ENCODE results near the gene COPB1.
"Not testable (repeated sequence)": the region's sequence is repeated elsewhere in the genome, so short reads cannot be mapped to it uniquely, and the experiment has no call there.

Gene COPB1, protein sequence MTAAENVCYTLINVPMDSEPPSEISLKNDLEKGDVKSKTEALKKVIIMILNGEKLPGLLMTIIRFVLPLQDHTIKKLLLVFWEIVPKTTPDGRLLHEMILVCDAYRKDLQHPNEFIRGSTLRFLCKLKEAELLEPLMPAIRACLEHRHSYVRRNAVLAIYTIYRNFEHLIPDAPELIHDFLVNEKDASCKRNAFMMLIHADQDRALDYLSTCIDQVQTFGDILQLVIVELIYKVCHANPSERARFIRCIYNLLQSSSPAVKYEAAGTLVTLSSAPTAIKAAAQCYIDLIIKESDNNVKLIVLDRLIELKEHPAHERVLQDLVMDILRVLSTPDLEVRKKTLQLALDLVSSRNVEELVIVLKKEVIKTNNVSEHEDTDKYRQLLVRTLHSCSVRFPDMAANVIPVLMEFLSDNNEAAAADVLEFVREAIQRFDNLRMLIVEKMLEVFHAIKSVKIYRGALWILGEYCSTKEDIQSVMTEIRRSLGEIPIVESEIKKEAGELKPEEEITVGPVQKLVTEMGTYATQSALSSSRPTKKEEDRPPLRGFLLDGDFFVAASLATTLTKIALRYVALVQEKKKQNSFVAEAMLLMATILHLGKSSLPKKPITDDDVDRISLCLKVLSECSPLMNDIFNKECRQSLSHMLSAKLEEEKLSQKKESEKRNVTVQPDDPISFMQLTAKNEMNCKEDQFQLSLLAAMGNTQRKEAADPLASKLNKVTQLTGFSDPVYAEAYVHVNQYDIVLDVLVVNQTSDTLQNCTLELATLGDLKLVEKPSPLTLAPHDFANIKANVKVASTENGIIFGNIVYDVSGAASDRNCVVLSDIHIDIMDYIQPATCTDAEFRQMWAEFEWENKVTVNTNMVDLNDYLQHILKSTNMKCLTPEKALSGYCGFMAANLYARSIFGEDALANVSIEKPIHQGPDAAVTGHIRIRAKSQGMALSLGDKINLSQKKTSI

GRCh38 chr11:14499560-14500180 is at the start of gene COPB1:
Gene COPB1, minus strand, starts transcription at chr11:14499811. Its CDS starts 883 bp downstream, at chr11:14498928.
- peak; percentile 92 for DNase-seq

- DNase-seq, result no peak
Observed at GRCh38 chr11:14547440-14547839, 47.8 kb upstream of the COPB1 start.

DNA sequence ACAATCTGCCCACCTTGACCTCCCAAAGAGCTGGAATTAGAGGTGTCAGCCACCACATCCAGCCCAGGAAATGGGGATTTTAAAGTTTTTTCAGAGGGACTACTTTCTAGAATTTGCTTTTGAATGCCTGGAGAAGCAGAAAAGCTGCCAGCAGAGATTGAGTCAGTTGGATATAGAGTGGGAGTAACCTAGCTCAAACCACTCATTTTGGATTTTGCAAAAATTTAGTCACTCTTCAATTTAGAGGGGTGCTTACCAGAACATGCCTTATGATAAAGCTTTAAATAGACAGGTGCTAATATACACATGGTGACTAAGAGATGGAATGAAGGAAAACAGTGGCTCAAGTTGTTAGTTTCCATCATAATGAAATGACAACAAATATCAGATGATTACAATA is 47.1 kb upstream of the COPB1 start:
- no peak for DNase-seq

GRCh38 chr11:14544611-14545010 is 45.0 kb upstream of the COPB1 start:
- DNase-seq, result no peak

DNA sequence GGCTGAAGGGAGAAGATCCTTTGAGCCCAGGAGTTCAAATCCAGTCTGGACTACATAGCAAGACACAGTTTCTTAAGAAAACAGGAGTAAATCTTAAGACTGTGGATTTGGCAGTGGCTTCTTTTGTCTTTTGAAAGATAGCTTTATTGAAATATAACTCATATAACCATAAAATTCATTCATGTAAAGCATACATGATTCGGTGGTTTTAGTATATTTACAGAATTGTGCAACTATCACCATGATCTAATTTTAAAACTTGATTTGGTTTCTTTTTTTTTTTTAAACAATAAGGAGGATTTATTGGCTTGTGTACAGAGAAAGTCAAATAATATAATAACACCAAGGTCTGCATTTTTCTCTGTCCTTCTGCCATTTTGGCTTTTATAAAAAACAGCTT is 43.6 kb upstream of the COPB1 start:
- DNase-seq, result no peak

GRCh38 chr11:14542324-14542723 is 42.7 kb upstream of the COPB1 start:
- DNase-seq, result peak; percentile 8

DNA sequence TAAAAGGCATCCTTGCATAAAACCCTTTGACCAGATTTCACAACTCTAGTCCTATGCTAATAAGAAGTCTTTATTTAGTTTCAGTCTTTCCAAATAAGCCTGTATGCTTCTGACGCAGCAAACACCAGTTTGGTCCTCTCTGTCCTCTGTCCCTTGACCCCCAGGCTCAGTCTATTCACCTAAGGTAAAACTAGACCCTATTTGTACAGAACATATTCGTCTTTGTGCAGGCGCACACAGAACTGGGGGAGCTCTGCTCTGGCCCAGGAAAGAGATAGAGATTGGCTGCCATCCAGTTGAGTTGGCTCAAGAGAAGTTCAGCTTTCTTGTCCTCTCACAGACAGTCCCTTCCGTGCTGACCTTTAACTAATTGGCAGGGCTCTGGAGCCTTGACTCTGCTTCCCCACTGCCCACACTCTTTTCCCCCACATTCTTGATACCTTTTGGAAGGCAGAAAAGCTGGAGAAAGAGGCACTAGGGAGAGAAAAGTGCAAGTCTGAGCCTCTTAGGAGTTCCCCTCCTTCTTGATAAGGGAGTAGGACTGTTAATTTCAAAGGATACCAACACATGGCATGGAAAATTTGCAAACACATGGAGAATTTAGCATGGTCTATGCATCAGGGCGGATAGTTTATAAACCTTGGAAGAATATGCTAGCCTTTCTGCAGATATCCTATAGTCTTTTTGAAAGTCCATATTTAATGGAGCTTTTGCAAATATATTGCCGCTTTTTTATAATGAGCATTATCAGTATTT is 41.8 kb upstream of the COPB1 start:
- no peak for DNase-seq

- DNase-seq, result peak; percentile 6
Observed at GRCh38 chr11:14539982-14540421, 40.4 kb upstream of the COPB1 start.

- no peak for DNase-seq
Observed at GRCh38 chr11:14538926-14539554, 39.4 kb upstream of the COPB1 start.

DNA sequence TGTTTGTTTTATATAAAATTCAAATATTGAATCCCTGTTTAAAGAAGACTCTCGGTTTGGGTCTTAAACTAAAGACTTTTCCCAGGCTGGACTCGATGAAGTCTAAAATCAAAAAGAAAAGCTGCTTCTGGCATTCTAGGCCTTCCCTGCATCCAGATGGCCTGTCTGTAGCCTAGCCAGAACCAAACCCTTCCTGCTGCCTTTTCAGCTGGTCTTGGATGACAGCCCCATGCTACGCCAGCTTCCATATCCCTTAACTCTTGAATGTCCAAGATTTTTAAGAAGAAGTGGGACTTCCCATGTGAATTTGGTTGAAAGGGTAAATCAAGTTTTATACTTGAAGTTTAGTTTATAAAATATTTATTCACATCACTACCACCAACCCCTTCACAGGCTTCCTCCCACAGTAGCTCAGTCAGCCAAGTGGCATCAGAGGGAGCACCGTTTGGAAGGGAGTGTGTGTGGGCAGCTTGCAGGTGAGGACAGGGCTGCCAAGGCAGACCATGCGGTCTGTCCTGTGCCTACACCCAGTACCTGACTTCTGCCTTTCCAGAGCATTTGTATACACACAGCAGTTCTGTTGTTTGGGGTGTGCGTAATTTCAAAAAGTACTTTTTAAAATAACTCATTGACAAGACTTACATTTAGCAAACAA is 38.8 kb upstream of the COPB1 start:
- no peak for DNase-seq

GRCh38 chr11:14537134-14537599 is 37.6 kb upstream of the COPB1 start:
- peak; percentile 7 for DNase-seq

DNA sequence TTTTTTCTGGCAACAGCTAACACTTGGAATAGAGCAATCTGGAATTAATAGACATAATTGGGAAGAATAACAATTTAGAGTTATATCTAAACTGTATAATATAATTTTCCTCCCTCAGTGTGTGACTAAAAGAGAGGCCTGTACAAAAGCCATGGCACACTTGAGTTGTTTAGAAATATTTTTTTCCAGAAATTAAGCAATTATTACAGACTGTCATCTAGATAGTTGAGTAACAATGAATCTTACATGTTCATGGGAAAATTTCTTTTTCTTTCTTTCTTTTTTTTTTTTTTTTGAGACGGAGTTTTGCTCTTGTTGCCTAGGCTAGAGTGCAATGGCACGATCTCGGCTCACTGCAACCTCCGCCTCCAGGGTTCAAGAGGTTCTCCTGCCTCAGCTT is 35.6 kb upstream of the COPB1 start:
- DNase-seq, result not testable (repeated sequence)

DNA sequence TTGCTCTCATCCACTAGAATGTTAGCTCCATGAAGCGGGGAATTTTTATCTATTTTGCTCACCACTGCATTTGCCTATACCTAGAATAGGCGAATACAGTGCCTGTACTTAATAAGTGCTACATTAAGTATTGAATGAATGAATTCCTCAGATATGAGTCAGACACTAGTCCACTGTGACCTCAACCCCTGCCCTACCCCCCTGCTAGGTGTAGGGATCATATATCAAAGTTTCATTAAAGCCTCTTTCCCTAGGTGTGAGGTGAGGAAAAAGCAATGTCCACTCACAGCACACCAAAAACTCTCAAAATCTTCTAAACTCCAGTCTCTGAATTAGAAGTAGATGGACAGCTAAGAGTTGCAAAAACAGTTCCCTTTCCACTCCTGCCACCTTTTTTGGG is 30.3 kb upstream of the COPB1 start:
- no peak for DNase-seq

DNA sequence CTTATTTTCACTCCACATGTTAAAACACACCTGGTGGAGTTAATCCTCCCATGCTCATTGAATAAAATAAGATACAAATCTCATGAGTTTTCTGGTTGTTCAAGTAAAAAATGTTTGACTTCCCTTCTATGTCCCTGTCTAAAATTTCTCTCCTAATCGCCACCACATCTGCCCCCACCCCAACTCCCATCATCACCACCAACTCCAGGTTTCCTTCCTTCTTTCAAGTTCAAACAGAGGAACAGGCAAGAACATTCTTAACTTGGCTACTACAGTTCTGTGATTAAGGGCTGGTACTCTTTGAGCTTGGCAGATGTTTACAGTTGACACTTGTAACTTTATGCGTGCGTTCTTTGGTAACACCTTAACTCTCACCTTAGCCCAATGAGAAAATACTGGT is 29.7 kb upstream of the COPB1 start:
- no peak for DNase-seq

GRCh38 chr11:14522801-14523200 is 23.2 kb upstream of the COPB1 start:
- DNase-seq, result no peak

DNA sequence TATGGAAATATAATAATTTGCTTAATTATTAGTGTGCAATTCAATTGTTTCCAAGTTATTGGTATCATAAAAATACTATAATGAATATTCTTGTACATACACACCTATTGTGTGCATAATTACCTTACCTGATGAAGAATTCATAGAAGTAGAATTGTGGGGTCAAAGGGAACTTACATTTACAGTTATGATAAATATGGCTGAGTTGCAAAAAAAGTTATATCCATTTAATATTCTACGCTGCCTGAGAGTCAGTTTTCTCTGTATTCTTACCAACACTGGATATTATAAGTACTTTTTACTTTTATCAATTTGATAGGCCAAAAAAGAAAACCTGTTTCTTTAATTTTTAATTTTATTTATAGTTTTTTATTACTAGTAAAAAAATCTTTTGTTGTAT is 22.6 kb upstream of the COPB1 start:
- no peak for DNase-seq

GRCh38 chr11:14520747-14521151 is 21.1 kb upstream of the COPB1 start:
- DNase-seq, result no peak

- peak; percentile 98 for DNase-seq
Observed at GRCh38 chr11:14519917-14520746, 20.5 kb upstream of the COPB1 start, which contains the start of gene PSMA1. Gene PSMA1, minus strand, starts transcription at chr11:14520386. Its CDS starts 87 bp downstream, at chr11:14520299.

DNA sequence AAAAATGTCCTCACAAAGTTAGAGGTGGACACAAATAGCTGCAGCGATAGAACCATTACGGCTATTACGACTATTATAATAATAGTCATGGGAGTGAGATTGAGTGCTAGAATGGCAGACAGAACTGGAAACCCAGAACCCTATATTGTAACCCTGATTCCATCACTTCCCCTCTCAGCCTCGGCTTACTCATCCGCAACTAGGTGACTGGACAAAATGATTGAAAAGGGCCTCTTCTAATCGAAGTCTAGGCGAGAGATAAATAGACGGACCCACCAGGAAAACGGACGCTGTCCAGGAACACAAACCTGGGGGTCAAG is 19.9 kb upstream of the COPB1 start:
- DNase-seq, result no peak

GRCh38 chr11:14518820-14519219 is 19.2 kb upstream of the COPB1 start:
- no peak for DNase-seq

Data from NCI-H2227 treated with DMSO at 0.1 percent for 48 hours (cell line).